Forelimb muscle (tissue), 1 donor: ENCODE results near the gene C20orf204. TPM values are rescaled to one million over a fixed set of nuclear protein-coding genes. Genes with fewer than 3 reads are reported as not detected.

Source experiments
- DNase-seq: peaks from one replicate; pipeline ENCODE4 v3.0.0-alpha.2; 2013; ENCODE audit warnings: low read depth
- polyA plus RNA-seq: library from polyadenylated mRNA; unstranded; fragments of 120-200 nt; gene quantifications from one replicate; pipeline ENCODE4 v1.2.1, GENCODE V29; 2013; ENCODE audit not compliant: insufficient read length

Gene C20orf204
- polyA plus RNA-seq, 1 donor: 1.4 TPM

GRCh38 chr20:64027981-64028685, 7.8 kb upstream of the C20orf204 start:
- DNase-seq: no peak

- no peak for DNase-seq
Measured at GRCh38 chr20:64029293-64030117, 6.5 kb upstream of the C20orf204 start.

GRCh38 chr20:64030371-64031134, 5.4 kb upstream of the C20orf204 start:
- no peak for DNase-seq

- DNase-seq: no peak
Measured at GRCh38 chr20:64031822-64032314, 4.1 kb upstream of the C20orf204 start.

- DNase-seq: no peak
Measured at GRCh38 chr20:64032706-64033624, 3.0 kb upstream of the C20orf204 start.

GRCh38 chr20:64033981-64034493, 1.9 kb upstream of the C20orf204 start:
- DNase-seq: no peak

- no peak for DNase-seq
Measured at GRCh38 chr20:64035066-64035932, 683 bp upstream of the C20orf204 start.

- no peak for DNase-seq
Measured at GRCh38 chr20:64036346-64037198, 590 bp downstream of the C20orf204 start.

- no peak for DNase-seq
Measured at GRCh38 chr20:64037199-64037497, 1.2 kb downstream of the C20orf204 start.

- no peak for DNase-seq
Measured at GRCh38 chr20:64037498-64038213, 1.7 kb downstream of the C20orf204 start.

GRCh38 chr20:64038224-64038564, 2.2 kb downstream of the C20orf204 start:
- no peak for DNase-seq

GRCh38 chr20:64038565-64039292, 2.7 kb downstream of the C20orf204 start:
- no peak for DNase-seq

GRCh38 chr20:64039293-64040160, 3.5 kb downstream of the C20orf204 start:
- DNase-seq: no peak

- DNase-seq: no peak
Measured at GRCh38 chr20:64040231-64041039, 4.5 kb downstream of the C20orf204 start.

- DNase-seq: no peak
Measured at GRCh38 chr20:64041040-64041780, 5.2 kb downstream of the C20orf204 start.

- no peak for DNase-seq
Measured at GRCh38 chr20:64041781-64042053, 5.7 kb downstream of the C20orf204 start.
